ENCODE measurements around the gene BICDL1.

DNA sequence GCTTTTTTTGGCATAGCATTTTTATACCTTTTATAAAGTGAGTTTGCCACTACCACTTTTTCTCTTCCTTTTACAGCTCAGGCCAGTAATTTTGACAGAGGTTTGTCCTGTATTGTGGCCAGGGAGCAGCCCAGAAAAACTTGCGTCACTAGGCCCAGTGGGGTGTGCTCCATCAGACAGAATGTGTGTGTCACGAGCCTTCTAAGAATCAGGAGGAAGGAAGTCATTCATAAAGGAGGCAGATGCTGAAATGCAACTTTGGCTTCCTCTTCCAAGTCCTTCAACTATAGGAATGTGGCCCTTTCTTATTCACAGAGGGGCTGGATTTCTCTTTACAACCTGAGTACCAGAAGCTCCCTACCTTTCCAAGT, 137.6 kb downstream of the BICDL1 start:
- TF ChIP-seq, protein P1, sequence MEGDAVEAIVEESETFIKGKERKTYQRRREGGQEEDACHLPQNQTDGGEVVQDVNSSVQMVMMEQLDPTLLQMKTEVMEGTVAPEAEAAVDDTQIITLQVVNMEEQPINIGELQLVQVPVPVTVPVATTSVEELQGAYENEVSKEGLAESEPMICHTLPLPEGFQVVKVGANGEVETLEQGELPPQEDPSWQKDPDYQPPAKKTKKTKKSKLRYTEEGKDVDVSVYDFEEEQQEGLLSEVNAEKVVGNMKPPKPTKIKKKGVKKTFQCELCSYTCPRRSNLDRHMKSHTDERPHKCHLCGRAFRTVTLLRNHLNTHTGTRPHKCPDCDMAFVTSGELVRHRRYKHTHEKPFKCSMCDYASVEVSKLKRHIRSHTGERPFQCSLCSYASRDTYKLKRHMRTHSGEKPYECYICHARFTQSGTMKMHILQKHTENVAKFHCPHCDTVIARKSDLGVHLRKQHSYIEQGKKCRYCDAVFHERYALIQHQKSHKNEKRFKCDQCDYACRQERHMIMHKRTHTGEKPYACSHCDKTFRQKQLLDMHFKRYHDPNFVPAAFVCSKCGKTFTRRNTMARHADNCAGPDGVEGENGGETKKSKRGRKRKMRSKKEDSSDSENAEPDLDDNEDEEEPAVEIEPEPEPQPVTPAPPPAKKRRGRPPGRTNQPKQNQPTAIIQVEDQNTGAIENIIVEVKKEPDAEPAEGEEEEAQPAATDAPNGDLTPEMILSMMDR (IDR thresholded peaks at IDR 0.05): no peak
- no peak for TF ChIP-seq POLR2A (IDR thresholded peaks at IDR 0.05)
